ENCODE measurements around the gene MRPS18A. TPM values are rescaled to one million over a fixed set of nuclear protein-coding genes. Genes with fewer than 3 reads are reported as not detected.
A peak's percentile ranks its signal among the peaks of the same experiment; 100 is the strongest.

Gene MRPS18A
- total and polyA plus RNA-seq, 2 of the 13 experiments (the other 11 are each of a cell fraction or from before 2014, with no cell fraction given) = 87.8 to 89.1 TPM

- TF ChIP-seq ZGPAT (CRISPR knock-in tag; IDR thresholded peaks at IDR 0.05) (peak; percentile 95), ZNF256 (CRISPR knock-in tag; conservative IDR thresholded peaks at IDR 0.05) (no peak; the same call in 1 of the 2 replicates), ELF3 (CRISPR knock-in tag; IDR thresholded peaks at IDR 0.05) (peak; percentile 99), KLF6 (CRISPR knock-in tag; IDR thresholded peaks at IDR 0.05) (peak; percentile 82; the same call in 1 of the 2 replicates), ZNF776 (CRISPR knock-in tag; IDR thresholded peaks at IDR 0.05) (peak; percentile 90; the same call in 1 of the 2 replicates), ZNF746 (CRISPR knock-in tag; IDR thresholded peaks at IDR 0.05) (peak; percentile 66), SAFB2 (CRISPR knock-in tag; IDR thresholded peaks at IDR 0.05; ENCODE audit: borderline replicate concordance, low read depth) (0 out of 2 replicates have a peak, but pooled peaks have one; percentile 50), E2F1 (CRISPR knock-in tag; IDR thresholded peaks at IDR 0.05) (peak; percentile 91), EZH2 (conservative IDR thresholded peaks at IDR 0.05; ENCODE audit: low read depth, low read length) (no peak), XBP1 (CRISPR knock-in tag; IDR thresholded peaks at IDR 0.05) (no peak), ASH2L (IDR thresholded peaks at IDR 0.05; ENCODE audit: insufficient read length, low read depth, low read length) (peak; percentile 80), KAT8 (CRISPR knock-in tag; IDR thresholded peaks at IDR 0.05) (peak; percentile 98), SRF (IDR thresholded peaks at IDR 0.05; ENCODE audit: low read depth, low read length) (no peak), CHD2 (IDR thresholded peaks at IDR 0.05; ENCODE audit: low read depth, low read length) (peak; percentile 56; the same call in 1 of the 2 replicates), ZNF24 (IDR thresholded peaks at IDR 0.05) (0 out of 2 replicates have a peak, but pooled peaks have one; percentile 28), ZFAT (CRISPR knock-in tag; conservative IDR thresholded peaks at IDR 0.05) (0 out of 2 replicates have a peak, but pooled peaks have one; percentile 26), MIER3 (CRISPR knock-in tag; IDR thresholded peaks at IDR 0.05; ENCODE audit: borderline replicate concordance) (peak; percentile 55; the same call in 1 of the 2 replicates), TBX2 (CRISPR knock-in tag; IDR thresholded peaks at IDR 0.05; ENCODE audit: borderline replicate concordance) (peak; percentile 88; the same call in 1 of the 2 replicates), ZNF264 (CRISPR knock-in tag; IDR thresholded peaks at IDR 0.05) (0 out of 2 replicates have a peak, but pooled peaks have one; percentile 42)
- TF ChIP-seq, protein P1, sequence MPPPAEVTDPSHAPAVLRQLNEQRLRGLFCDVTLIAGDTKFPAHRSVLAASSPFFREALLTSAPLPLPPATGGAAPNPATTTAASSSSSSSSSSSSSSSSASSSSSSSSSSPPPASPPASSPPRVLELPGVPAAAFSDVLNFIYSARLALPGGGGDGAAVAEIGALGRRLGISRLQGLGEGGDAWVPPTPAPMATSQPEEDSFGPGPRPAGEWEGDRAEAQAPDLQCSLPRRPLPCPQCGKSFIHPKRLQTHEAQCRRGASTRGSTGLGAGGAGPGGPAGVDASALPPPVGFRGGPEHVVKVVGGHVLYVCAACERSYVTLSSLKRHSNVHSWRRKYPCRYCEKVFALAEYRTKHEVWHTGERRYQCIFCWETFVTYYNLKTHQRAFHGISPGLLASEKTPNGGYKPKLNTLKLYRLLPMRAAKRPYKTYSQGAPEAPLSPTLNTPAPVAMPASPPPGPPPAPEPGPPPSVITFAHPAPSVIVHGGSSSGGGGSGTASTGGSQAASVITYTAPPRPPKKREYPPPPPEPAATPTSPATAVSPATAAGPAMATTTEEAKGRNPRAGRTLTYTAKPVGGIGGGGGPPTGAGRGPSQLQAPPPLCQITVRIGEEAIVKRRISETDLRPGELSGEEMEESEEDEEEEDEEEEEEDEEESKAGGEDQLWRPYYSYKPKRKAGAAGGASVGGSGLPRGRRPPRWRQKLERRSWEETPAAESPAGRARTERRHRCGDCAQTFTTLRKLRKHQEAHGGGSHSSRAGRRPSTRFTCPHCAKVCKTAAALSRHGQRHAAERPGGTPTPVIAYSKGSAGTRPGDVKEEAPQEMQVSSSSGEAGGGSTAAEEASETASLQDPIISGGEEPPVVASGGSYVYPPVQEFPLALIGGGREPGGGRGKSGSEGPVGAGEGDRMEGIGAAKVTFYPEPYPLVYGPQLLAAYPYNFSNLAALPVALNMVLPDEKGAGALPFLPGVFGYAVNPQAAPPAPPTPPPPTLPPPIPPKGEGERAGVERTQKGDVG (CRISPR knock-in tag; IDR thresholded peaks at IDR 0.05; ENCODE audit: borderline replicate concordance) = peak; percentile 83
Measured at GRCh38 chr6:43635387-43636307, 51.9 kb downstream of the MRPS18A start, which contains the start of gene MAD2L1BP (continued).

Measured in HepG2 (cell line).